Effector CD4-positive, alpha-beta T cell (primary cell): ENCODE data around the gene RASGRP3.

Experiments used
- DNase-seq: peaks from one replicate; pipeline ENCODE4 v3.0.0-alpha.2; 2020

The RASGRP3 gene

DNA sequence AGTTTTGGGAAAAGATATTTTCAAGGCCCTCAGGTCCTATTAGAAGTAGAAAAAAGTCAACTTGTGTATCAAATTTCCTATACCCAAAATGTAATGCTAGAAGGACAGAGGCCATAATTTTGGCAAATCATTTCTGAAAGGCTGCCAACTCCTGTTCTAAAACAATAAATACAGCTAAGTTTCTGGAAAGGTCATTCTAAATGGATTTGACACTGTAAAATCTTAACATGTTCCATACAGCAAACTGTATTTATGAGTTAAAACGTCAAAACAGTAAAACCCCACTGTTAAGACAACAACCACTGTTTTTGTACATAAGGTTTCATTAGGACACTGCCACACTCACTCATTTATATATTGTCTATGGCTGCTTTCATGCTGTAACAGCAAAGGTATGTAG lies 113.0 kb downstream of the RASGRP3 start:
- DNase-seq, result no peak

- no peak for DNase-seq
These were observed 118.9 kb downstream of the RASGRP3 start for GRCh38 chr2:33595385-33595784.

DNA sequence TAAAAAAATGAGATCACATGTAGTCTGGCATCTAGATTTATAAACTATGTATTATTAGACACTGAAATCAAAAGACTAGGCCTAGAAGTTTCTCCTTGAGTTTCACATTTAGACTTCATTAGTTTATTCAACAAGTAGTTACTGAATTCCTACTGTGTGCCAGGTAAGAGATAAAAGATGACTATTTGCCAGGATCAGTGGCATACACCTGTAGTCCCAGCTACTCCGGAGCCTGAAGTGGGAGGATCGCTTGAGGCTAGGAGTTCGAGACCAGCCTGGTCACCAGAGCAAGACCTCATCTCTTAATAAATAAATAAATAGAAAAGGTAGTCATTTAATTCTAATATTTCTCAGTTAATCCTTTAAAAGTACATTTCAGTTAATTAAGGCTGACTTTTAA lies 120.6 kb downstream of the RASGRP3 start:
- no peak for DNase-seq

- DNase-seq, result peak; percentile 23
These were observed 122.2 kb downstream of the RASGRP3 start for GRCh38 chr2:33598561-33599174.

GRCh38 chr2:33599175-33599942 lies 122.9 kb downstream of the RASGRP3 start, which contains the start of gene FAM98A:
Gene FAM98A, minus strand, starts transcription at chr2:33599299. Its CDS starts 78 bp downstream, at chr2:33599221.
- DNase-seq, result peak; percentile 98

GRCh38 chr2:33599943-33600192 lies 123.4 kb downstream of the RASGRP3 start:
- DNase-seq, result no peak

- no peak for DNase-seq
These were observed 125.9 kb downstream of the RASGRP3 start for GRCh38 chr2:33602201-33602830.

DNA sequence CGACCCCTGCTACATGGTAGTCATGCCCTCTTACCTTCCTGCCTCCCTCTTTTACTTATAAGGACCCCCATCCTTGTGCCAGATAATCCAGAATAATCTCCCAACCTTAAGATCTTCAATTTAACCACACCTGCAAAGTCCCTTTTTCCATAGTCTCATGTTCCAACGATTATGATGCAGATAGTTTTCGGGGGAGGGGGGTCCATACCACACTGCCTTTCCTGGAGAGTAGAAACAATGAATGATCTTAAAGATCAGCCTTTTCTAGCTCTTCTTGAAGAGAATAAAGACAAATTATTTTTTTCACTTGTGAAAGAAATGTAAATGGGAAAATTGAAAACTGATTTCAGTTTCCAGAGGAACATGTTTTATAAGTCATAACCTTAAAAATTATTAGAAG lies 127.0 kb downstream of the RASGRP3 start:
- DNase-seq, result no peak

DNA sequence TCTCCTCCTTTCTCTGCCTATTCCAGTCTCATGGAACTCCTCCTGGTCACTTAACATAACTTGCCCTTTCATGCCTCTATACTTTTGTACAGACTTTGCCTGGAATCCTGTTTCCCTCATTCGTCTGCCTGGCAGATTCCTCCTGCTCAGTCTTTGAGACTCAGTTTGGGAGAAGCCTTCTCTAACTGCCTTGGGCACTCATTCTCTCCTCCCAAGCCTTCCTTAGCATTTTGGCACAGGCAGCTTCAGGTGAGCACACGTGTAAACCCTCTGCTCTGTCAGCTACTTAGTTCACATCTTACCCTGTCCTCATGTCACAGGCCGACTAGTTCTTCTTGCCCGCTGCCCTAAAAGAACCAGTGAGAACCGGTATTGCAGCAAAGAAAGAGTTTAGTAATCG lies 128.6 kb downstream of the RASGRP3 start:
- no peak for DNase-seq

DNA sequence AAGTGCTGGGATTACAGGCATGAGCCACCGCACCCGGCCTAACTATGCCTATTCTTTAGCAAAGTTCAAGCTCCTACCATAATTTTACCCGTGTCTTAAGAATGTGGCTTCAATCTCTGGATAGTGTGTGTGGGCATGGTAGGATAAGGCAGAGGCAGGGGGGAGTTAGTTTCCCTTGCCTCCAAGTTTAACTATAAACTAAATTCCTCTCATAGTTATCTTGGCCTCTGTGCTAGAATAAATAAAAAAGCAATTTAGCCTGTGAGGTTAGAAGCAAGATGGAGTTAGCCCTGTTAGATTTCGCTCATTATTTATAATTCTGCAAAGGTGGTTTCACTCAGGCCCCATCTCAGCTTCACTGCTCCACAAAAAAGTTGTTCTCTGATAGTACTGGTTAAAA lies 129.7 kb downstream of the RASGRP3 start:
- no peak for DNase-seq

- no peak for DNase-seq
These were observed 130.2 kb downstream of the RASGRP3 start for GRCh38 chr2:33606622-33607021.

DNA sequence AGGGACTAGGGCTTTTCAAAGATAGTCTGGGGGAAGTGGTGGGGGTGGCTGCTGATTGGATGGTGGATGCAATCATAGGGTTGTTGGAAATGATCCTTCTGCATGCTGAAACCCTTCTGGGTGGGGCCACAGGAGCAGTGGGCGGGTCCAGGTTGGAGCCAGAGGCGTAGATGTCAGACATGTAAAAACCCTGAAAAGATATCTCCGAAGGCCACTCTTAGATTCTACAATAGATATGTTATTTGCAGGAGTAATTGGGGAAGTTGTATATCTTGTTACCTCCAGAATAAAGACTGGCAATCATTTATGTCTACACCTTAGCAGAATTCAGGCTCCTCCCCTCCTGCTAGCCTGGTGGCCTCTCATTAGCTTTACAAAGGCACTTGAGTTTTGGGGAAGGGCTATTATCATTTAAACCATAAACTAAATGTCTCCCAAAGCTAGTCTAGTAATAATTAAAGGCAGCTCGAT lies 130.8 kb downstream of the RASGRP3 start:
- DNase-seq, result no peak

GRCh38 chr2:33607905-33608304 lies 131.5 kb downstream of the RASGRP3 start:
- no peak for DNase-seq

DNA sequence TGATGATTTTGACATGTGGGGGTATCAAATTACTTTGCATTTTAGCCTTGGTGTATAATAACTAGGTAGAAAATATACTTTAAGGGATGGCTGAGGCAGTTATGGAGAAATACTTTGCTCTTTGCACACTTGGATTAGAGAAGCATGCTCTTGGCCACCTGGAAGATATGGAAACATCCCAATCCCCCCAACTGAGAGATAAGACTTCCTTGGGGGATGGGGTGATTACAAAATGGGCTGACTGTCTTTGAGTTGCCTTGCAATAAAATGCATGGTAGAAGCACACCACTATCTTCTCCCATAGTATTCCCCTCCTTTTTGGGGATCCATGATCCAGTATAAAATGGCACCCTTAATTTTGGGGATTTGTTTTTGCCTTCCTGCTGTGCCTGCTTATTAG lies 137.7 kb downstream of the RASGRP3 start:
- no peak for DNase-seq
